ENCODE results near the gene OR4N2.
"Not testable (repeated sequence)": the region's sequence is repeated elsewhere in the genome, so short reads cannot be mapped to it uniquely, and the experiment has no call there.

Gene OR4N2

DNA sequence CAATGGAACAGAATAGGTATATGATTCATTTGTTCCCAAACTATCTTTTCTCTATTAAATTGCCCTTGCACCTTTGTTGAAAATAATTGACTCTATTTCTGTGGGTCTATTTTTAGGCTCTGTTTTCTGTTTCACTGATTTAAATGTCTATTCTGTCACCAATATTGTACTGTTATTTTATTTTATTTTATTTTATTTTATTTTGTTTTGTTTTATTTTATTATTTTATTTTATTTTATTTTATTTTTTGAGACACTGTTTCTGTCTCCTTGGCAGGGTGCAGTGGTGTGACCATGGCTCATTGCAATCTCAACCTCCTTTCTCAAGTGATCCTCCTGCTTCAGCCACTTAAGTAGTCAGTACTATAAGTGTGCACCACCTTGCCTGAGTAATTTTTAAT is 34.9 kb downstream of the OR4N2 start:
- DNase-seq = no peak

DNA sequence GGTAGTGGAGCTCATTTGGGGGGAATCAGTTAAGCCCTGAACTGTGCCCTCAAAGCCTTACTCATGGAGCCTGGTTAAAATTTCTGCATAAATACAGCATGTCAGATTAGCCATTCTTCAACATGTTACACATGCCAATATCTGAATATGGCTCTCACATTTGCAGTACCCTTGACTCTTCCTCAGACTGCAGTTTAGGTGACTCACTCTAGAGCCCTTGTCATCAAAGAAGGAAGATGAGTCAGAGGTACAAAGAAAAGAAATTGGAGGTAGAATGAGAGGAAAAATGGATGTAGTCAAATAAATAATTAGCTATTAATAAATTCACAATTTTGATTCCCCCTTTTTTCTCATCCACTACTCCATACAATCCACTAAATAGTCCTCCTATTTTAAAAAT is 47.8 kb downstream of the OR4N2 start:
- no peak for DNase-seq

DNA sequence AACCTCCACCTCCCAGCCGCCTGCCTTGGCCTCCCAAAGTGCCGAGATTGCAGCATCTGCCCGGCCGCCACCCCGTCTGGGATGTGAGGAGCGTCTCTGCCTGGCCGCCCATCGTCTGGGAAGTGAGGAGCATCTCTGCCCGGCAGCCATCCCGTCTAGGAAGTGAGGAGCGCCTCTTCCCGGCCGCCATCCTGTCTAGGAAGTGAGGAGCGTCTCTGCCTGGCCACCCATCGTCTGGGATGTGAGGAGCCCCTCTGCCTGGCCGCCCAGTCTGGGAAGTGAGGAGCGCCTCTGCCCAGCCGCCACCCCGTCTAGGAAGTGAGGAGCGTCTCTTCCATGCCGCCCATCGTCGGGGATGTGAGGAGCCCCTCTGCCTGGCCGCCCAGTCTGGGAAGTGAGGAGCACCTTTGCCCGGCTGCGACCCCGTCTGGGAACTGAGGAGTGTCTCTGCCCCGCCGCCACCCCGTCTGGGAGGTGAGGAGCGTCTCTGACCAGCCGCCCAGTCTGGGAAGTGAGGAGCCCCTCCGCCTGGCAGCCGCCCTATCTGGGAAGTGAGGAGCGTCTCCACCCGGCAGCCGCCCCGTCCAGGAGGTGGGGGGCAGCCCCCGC is 62.6 kb downstream of the OR4N2 start:
- not testable (repeated sequence) for DNase-seq

DNA sequence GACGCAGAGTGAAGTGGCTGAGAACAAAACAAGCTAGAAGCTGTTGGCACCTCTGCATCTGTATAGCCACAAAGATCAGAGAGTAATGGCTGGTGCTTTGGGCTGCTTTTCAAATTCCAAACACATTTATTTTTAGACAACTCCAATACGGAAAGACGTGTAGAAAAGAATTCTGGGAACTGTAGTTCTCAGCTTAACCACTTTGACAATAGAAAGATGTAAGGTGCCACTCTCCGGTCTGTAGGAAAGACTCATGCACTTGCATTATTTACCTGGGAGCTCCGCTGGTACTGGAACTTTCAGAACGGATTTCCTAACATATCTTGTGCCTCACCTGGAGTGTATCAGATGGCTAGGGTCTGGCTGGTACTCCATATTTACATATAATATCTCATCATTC is 69.6 kb downstream of the OR4N2 start:
- DNase-seq = no peak

DNA sequence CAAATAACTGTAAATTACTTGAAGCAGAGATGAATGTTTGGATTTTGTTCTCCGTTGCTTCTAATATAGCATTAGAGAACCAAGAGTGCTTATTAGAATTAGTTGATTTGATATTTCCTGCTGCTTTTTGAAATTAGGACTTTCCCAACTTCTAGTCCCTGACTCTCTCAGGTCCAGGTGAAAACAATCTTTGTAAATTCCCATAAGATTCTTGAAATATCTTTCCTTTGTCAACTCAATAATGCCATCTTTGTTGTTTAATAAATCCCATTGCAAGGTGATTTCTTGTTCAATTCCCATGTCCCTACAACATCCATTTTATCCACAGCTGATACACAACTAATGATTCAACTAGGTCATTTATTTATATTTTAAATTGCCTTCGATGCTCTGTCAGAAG is 71.3 kb downstream of the OR4N2 start, which contains the start of gene OR4K2:
OR4K2 (plus strand) TSS at position 301 of the 400 bp plus-strand sequence. CDS start 1,126 bp downstream, outside the sequence.
- DNase-seq = no peak

DNA sequence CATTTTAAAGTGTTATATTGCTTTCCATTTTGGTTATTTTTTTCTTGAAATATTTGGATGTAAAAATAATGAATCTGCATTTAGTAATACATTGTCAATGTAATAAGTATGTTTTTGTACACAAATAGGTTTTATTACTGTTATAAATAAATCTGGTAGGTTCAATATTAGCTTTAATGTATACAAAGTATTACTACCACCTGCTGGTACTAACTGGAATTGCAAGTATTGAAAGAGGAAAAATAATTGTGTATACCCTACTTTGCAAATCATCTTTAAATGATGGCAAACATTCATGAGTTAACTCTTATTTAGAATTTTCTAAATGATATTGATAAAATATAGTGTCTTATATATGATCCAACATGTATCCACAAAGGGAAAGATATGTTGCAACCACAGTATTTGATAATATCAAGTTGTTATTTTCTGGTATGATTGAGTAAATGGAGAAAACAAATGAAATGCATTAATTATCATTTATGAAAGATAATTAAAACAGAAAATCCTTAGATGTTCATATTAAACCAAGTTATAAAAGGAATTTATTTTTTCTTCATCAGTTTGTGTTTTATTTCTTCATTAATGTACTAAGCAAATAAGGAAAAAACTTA is 74.6 kb downstream of the OR4N2 start:
- DNase-seq = no peak
